CD4-positive, alpha-beta T cell treated with Interleukin-17A for 1 hour (primary cell): ENCODE results near the gene CCDC137.
"Not testable (repeated sequence)": the region's sequence is repeated elsewhere in the genome, so short reads cannot be mapped to it uniquely, and the experiment has no call there.

ENCODE experiments used
- DNase-seq: peaks from one replicate; pipeline ENCODE4 v3.0.0-alpha.2; 2020

Gene CCDC137, protein sequence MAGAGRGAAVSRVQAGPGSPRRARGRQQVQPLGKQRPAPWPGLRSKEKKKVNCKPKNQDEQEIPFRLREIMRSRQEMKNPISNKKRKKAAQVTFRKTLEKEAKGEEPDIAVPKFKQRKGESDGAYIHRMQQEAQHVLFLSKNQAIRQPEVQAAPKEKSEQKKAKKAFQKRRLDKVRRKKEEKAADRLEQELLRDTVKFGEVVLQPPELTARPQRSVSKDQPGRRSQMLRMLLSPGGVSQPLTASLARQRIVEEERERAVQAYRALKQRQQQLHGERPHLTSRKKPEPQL

DNA sequence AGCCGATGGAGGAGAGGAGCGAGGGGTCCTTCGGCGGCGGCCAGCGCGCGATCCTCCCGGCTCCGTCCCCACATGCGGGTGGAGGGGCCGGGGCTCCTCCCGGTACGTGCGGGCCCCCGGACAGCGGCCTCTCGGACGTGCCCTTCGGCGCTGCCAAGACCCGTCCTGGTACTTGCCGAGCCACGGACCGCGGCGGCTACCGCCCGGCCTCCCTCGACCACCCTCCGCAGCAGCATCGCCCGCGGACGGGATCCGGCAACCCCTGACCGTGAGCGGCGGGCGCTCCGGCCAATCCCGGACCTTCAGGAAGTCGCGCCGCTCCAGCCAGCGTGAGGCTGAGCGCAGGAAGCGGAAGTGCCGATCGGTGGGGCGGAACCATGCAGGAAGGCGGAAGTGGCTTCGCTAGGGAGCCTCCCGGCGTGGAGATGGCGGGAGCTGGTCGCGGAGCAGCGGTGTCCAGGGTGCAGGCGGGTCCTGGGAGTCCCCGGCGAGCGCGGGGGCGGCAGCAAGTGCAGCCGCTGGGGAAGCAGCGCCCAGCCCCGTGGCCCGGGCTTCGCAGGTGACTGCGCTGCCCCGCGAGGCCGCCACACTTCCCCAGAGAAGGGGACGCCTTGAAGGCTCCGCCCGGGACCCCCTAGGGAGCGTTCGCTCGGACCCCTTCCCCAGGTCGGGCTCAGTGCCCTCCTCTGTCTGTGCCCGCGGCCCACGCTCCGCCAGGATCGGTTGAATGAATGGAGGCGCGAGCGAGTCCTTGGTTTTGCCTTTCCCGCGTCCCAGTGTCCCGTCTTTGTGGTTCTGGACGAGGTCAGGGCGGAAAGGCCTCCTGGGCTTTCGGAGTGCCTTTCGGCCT lies at the start of gene CCDC137, which contains the start of gene OXLD1:
Gene CCDC137 (plus strand): TSS at position 396 of the 850 bp plus-strand sequence. CDS start 30 bp downstream, at position 426.
Gene OXLD1 (minus strand): TSS at position 264 of the 850 bp plus-strand sequence. CDS start 28 bp downstream, at position 236.
- peak; percentile 92 for DNase-seq

- DNase-seq = no peak
These were observed 49.7 kb upstream of the CCDC137 start for GRCh38 chr17:81616877-81617276.

GRCh38 chr17:81618307-81618706 lies 48.2 kb upstream of the CCDC137 start:
- not testable (repeated sequence) for DNase-seq

DNA sequence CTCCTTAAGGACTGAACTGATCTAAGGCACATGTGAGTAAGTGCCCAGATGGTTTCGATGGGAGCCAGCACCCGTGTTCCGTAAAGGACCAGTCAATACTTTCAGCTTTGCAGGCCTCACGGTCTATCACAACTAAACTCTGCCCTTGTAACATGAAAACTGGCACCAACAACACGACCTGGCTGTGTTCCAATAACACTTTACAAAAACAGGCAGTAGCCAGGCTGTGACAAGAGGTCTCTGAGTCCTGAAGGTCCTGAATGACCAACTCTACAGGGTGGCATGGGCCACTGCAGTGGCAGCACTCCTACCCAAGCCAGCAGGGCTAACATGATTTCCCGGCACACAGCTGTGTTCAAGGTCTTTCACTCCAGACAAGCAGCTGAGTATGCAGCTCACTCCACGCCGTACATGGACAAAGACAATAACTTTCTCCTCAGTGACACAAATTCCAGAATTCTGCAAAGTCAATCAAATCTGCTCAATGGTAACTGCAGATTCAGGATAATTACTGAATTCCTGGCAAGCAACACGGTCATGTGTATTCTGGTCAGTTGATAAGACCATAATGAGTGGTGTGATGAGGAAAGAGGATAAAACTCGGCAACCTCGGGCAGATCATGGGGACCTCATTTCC lies 44.9 kb upstream of the CCDC137 start:
- DNase-seq = no peak

DNA sequence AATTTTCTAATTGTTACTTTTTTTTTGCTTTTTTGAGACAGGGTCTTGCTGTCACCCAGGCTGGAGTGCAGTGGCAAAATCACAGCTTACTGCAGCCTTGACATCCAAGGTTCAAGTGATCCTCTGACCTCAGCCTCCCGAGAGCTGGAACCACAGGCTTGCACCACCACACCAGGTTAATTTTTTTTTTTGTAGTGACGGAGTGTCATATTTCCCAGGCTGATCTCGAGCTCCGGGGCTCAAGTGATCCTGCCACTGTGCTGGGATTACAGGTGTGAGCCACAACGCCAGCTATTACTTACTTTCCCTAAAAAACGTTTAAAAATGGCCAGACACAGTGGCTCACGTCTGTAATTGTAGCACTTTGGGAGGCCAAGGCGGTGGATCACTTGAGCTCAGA lies 36.3 kb upstream of the CCDC137 start:
- DNase-seq = no peak

GRCh38 chr17:81631482-81631881 lies 35.1 kb upstream of the CCDC137 start:
- DNase-seq = no peak

DNA sequence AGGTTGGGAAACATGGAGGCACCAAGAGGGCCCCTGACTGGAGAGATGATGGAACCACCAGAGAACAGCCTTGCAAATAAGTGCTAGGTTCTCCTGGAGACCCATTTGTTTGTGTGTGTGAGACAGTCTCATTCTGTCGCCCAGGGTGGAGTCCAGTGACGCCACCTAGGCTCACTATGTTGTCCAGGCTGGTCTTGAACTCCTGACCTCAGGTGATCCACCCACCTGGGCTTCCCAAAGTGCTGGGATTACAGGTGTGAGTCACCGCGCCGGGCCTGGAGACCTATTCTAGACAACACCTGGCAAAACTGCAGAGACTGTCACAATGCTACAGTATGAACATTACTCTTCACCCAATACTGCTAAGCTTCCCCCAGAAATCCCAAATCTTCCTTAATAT lies 31.1 kb upstream of the CCDC137 start:
- DNase-seq = no peak

- DNase-seq = no peak
These were observed 30.5 kb upstream of the CCDC137 start for GRCh38 chr17:81635973-81636504.

GRCh38 chr17:81636505-81637288 lies 29.8 kb upstream of the CCDC137 start, which contains the start of the genes NPLOC4 and TSPAN10:
Gene NPLOC4 (minus strand): TSS chr17:81637112. CDS start chr17:81636930, 182 bp downstream.
Gene TSPAN10 (plus strand): TSS chr17:81637196. CDS start chr17:81642413, 5,217 bp downstream.
- DNase-seq = peak; percentile 87

- no peak for DNase-seq
These were observed 27.9 kb upstream of the CCDC137 start for GRCh38 chr17:81638683-81639082.

GRCh38 chr17:81640011-81640410 lies 26.5 kb upstream of the CCDC137 start:
- no peak for DNase-seq

DNA sequence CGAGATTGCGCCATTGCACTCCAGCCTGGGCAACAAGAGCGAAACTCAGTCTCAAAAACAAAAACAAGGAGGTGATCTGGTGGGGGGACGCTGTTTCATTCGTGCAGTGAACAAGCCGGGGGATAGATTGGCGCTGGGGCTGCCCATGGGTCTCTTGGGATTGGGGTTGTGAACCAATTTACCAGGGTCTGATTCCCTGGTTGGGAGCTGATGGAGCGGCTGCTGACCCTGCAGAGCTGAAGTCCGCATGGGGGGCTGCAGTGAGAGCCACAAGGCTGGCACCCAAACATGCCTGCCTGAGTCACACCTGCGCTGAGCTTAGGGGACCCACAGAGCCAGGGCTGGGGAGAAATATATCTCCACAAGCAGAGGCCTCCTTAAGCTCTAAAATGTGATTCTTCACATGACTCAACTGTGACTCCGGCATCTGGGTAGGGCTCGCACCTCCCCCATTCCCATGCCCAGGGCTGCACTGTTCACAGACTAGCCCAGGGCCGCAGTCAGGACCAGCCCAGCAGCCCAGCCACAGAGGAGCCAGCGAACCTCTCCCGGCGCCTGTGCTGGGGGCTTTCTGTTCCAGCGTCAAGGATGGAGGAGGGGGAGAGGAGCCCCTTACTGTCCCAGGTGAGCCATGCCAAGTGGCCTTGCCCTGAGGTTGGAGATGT lies 24.6 kb upstream of the CCDC137 start:
- no peak for DNase-seq

- no peak for DNase-seq
These were observed 22.0 kb upstream of the CCDC137 start for GRCh38 chr17:81644496-81644895.

GRCh38 chr17:81644976-81645952 lies 21.3 kb upstream of the CCDC137 start:
- DNase-seq = no peak

DNA sequence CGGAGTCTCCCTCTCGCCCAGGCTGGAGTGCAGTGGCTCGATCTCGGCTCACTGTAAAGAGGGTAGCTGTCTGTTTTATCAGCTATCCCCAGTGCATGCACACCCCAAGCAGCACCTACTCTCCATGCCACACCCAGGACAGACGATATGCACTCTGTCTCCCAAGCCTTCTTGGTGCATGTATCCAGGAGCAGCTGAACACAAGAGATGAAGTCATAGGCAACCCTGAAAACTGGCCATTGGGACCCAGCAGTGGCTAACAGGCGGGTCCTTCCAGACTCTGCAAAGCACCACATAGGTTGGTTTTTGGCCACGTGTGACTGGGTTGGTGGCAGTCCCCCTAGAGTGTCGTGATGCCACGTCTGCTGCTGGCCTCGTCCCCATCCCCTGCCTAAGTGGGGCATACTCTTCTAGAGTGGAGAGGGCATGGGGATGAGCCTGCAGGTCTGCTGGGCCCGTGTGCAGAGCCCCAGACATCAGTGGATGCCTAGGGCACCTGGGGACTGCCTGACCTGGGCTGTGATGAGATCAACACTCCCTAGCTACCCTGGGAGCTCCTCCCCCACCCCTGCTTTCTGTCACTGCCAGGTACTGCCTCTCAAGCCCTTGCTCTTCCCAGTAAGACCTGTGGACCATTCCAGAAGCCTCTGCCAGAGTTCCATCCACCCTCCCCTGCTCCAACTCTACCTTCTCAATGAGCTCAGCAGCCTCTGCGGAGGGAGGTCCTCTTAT lies 19.5 kb upstream of the CCDC137 start:
- DNase-seq = no peak

GRCh38 chr17:81647640-81648012 lies 18.9 kb upstream of the CCDC137 start:
- no peak for DNase-seq

DNA sequence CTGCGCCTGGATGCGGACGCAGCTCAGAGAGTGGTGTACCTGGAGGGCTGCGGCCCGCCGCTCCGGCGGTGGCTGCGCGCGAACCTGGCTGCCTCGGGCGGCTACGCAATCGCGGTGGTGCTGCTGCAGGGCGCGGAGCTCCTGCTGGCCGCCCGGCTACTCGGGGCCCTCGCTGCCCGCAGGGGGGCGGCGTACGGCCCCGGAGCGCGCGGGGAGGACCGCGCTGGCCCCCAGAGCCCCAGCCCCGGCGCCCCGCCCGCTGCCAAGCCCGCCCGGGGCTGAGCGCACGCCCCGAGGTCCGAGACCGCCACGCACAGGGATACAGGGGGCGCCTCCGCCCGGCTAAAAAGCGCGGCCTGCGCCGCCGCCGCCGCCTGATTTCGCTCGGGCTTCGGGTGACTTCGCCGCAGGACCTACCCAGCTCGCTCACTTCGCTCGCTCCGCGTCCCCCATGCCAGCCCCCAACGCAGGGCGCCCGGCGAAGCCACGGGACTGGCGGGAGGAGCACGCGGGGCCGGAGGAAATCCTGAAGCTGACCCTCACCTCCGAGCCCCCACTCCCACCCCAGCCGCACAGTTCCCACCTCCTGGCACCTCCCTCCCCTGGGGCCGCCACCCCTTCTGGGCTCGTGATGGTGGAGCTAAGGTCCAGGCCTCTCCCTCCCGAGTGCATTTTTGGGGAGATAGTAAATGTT lies 18.4 kb upstream of the CCDC137 start:
- DNase-seq = no peak

- no peak for DNase-seq
These were observed 17.8 kb upstream of the CCDC137 start for GRCh38 chr17:81648707-81649085.

GRCh38 chr17:81650951-81651350 lies 15.6 kb upstream of the CCDC137 start:
- DNase-seq = no peak
